ENCODE data around the gene ADAM21. TPM values are rescaled to one million over a fixed set of nuclear protein-coding genes. Genes with fewer than 3 reads are reported as not detected.
"Not testable (repeated sequence)": the region's sequence is repeated elsewhere in the genome, so short reads cannot be mapped to it uniquely, and the experiment has no call there.

Gene ADAM21
- total RNA-seq, 2 donors from 2014 or later: 0.91 TPM; not detected in 1

DNA sequence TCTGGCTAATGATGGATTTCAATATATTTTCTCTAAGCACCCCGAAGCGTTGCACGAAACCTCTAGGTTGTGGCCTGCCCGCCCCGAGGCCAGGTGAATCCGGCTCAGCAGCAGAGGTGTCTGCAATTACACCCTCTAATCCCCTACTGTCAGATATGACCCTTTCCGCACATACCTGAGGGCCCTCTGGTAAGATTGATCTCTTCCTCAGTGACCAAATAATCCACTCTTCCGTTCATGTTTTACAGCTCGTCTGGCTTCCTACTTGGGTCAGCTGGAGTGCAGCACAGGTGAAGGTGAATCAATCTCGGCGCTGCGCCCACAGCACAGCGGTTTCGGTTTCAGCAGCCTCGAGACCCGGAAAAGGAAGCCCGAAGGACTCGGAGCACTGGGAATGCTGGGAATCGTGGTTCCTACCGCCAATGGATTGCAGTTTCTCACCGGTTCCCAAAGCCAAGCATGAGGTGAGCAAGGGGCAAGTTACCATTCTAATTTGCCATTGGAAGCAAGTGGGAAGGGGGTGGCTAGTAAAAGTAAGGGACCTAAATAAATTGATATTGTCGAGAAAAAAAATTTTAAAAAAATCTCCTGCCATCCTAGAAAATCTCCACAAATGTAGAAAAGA lies 35.1 kb upstream of the ADAM21 start, which contains the start of gene SYNJ2BP:
TSS of gene SYNJ2BP (minus strand) at position 366 of the 625 bp plus-strand sequence. CDS start at position 239, 127 bp downstream.
- H3K27me3 ChIP-seq (replicated peaks; ENCODE audit: insufficient read depth): no peaks in the 10 kb centered on the region
- H3K9me3 ChIP-seq: no peaks in the 10 kb centered on the region
- DNase-seq (ENCODE audit: low spot score): peak; percentile 79
- under 1% methylated on average over 22 of the region's 22 CpGs for WGBS
- intact Hi-C loops (cut with DNase I): no loop called here
- TF ChIP-seq, protein P1, sequence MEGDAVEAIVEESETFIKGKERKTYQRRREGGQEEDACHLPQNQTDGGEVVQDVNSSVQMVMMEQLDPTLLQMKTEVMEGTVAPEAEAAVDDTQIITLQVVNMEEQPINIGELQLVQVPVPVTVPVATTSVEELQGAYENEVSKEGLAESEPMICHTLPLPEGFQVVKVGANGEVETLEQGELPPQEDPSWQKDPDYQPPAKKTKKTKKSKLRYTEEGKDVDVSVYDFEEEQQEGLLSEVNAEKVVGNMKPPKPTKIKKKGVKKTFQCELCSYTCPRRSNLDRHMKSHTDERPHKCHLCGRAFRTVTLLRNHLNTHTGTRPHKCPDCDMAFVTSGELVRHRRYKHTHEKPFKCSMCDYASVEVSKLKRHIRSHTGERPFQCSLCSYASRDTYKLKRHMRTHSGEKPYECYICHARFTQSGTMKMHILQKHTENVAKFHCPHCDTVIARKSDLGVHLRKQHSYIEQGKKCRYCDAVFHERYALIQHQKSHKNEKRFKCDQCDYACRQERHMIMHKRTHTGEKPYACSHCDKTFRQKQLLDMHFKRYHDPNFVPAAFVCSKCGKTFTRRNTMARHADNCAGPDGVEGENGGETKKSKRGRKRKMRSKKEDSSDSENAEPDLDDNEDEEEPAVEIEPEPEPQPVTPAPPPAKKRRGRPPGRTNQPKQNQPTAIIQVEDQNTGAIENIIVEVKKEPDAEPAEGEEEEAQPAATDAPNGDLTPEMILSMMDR (IDR thresholded peaks at IDR 0.05): no peak
- peak; percentile 87 for TF ChIP-seq POLR2AphosphoS5 (IDR thresholded peaks at IDR 0.05)
- peak within 1 kb of the TSS; percentile 73 to 80 for H3K27ac ChIP-seq
- peak within 1 kb of the TSS; percentile 61 to 74 for H3K4me3 ChIP-seq
- no peaks in the 10 kb centered on the region for H3K36me3 ChIP-seq
- no peaks in the 10 kb centered on the region for H3K4me1 ChIP-seq (replicated peaks)

- H3K27me3 ChIP-seq (replicated peaks; ENCODE audit: insufficient read depth); DNase-seq (ENCODE audit: low spot score); H3K36me3 ChIP-seq; H3K27ac ChIP-seq; H3K9me3 ChIP-seq; intact Hi-C loops (cut with DNase I); H3K4me1 ChIP-seq (replicated peaks); H3K4me3 ChIP-seq: not testable (repeated sequence)
- 64% methylated on average over 4 of the region's 4 CpGs for WGBS
Measured at GRCh38 chr14:70419270-70419931, 32.6 kb upstream of the ADAM21 start.

GRCh38 chr14:70422538-70422937 lies 29.4 kb upstream of the ADAM21 start:
- TF ChIP-seq, protein P1 (IDR thresholded peaks at IDR 0.05): no peak
- TF ChIP-seq POLR2A (IDR thresholded peaks at IDR 0.05) (no peak), POLR2AphosphoS5 (IDR thresholded peaks at IDR 0.05) (no peak)
- Histone ChIP-seq H3K27ac (no peak overlapping the region), H3K9me3 (no peaks in the 10 kb centered on the region), H3K27me3 (replicated peaks; ENCODE audit: insufficient read depth) (no peaks in the 10 kb centered on the region), H3K4me1 (replicated peaks) (no peaks in the 10 kb centered on the region), H3K4me3 (no peak overlapping the region), H3K36me3 (no peaks in the 10 kb centered on the region)
- 91% methylated on average over 2 of the region's 2 CpGs for WGBS
- no peak for DNase-seq (ENCODE audit: low spot score)
- intact Hi-C loops (cut with DNase I): no loop called here

DNA sequence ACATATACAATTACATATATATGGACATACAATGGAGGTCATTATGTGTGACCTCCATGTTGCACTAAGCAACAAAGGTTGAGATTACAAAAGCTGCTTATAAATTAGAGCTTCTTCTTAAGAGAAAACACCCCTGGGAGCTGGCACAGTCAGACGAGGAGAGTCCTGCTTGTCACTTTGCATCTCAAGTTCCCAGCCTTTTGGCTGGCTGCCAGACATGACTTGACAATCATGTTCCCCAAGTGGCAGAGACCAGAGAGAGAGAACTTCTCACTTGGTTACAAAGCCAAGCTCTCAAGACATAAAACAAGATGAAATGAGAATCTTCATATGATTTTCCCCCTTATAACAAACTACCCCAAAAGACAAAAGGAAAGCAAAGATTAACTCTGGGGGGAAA lies 26.6 kb upstream of the ADAM21 start:
- Histone ChIP-seq H3K27ac (no peak overlapping the region), H3K36me3 (no peaks in the 10 kb centered on the region), H3K4me3 (no peak overlapping the region), H3K4me1 (replicated peaks) (no peaks in the 10 kb centered on the region), H3K27me3 (replicated peaks; ENCODE audit: insufficient read depth) (no peaks in the 10 kb centered on the region), H3K9me3 (no peaks in the 10 kb centered on the region)
- 4% methylated on average over 1 of the region's 1 CpG for WGBS
- DNase-seq (ENCODE audit: low spot score): no peak
- intact Hi-C loops (cut with DNase I): no loop called here
- TF ChIP-seq, protein P1 (IDR thresholded peaks at IDR 0.05): no peak
- no peak for TF ChIP-seq POLR2AphosphoS5 (IDR thresholded peaks at IDR 0.05)
- no peak for TF ChIP-seq POLR2A (IDR thresholded peaks at IDR 0.05)

DNA sequence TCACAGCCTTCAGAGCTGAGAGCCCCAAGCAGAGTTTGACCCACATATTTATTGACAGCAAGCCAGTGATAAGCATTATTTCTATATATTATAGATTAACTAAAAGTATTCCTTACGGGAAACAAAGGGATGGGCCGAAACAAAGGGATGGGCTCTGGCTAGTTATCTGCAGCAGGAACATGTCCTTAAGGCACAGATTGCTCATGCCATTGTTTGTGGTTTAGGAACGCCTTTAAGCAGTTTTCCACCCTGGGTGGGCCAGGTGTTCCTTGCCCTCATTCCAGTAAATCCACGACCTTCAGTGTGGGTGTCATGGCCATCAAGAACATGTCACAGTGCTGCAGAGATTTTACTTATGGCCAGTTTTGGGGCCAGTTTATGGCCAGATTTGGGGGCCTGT lies 25.4 kb upstream of the ADAM21 start:
- H3K4me3 ChIP-seq; H3K36me3 ChIP-seq; H3K9me3 ChIP-seq; DNase-seq (ENCODE audit: low spot score); H3K4me1 ChIP-seq (replicated peaks); H3K27me3 ChIP-seq (replicated peaks; ENCODE audit: insufficient read depth); H3K27ac ChIP-seq; intact Hi-C loops (cut with DNase I): not testable (repeated sequence)
- 77% methylated on average over 4 of the region's 4 CpGs for WGBS

DNA sequence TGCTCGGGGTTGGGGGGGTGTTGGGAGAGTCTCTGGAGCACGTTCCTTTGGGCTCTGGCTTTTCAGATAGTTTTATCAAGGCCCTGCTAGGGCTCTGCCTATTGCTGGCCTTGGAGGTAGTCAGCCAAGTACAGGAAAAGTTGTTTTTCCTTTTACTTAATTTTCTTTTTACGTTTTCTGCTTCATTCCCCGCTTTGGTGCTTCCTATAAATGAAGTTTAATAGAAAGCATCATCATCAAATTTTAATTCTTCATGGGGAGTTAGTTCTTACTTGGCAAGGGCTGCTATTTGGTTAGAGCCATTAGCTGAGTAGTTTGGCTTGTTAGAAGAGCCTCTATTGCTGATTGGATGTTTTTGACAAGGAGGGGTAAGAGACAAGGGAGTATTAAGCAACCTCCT lies 15.1 kb upstream of the ADAM21 start:
- H3K27me3 ChIP-seq (replicated peaks; ENCODE audit: insufficient read depth): no peaks in the 10 kb centered on the region
- intact Hi-C loops (cut with DNase I): no loop called here
- TF ChIP-seq, protein P1 (IDR thresholded peaks at IDR 0.05): no peak
- no peak for TF ChIP-seq POLR2A (IDR thresholded peaks at IDR 0.05)
- no peak for TF ChIP-seq POLR2AphosphoS5 (IDR thresholded peaks at IDR 0.05)
- DNase-seq (ENCODE audit: low spot score): no peak
- no peaks in the 10 kb centered on the region for H3K36me3 ChIP-seq
- H3K4me3 ChIP-seq: no peak overlapping the region
- no peaks in the 10 kb centered on the region for H3K9me3 ChIP-seq
- no peaks in the 10 kb centered on the region for H3K4me1 ChIP-seq (replicated peaks)
- no peak overlapping the region for H3K27ac ChIP-seq
- WGBS: 53% methylated on average over 4 of the region's 4 CpGs

Data from prostate gland (tissue), 2 donors.